Measurements from ENCODE around the gene FGR.

The FGR gene

GRCh38 chr1:27564710-27565649, 70.0 kb downstream of the FGR start:
- no peak for DNase-seq

DNA sequence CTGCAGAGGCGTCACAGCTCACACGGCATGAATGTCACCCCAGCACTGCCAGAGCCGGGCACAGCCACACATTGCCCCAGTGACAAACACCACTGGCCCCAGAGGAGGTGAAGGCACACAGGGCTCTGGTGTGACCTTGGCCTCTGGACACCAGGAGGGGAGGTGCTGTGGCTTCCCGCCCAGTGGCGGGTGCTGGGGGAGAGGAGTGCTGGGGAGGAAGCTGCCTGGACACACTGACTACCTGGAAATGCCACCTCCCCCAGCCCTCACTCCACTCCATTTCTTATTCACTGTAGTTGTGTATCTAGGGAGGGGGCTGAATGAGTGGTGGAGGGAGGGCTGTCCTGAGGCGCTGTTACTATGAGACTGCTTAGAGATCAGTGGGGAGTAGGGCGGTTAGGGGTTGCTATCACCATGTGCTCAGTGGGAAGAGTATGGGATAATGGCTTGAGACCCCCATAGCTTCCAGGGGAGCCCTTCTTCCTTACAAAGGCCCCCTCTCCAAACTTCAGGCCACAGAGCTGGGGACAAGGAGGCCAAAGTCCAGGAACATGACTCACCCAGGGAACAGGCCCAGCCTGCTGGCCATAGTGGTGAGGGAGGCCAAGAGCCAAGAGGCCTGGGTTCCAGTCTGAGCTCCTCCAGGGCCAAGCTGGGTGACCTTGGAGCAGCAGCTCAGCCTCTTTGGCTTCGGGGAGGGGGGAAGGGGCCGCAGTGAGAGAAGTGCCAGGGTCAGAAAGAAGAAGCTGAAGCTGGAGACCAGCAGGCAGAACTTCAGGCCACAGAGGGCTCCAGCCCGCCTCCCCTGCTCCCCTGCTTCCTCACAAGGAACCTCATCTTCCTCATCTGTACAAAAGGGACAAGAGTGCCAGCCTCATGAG, 71.2 kb downstream of the FGR start:
- peak; percentile 87 for DNase-seq

DNA sequence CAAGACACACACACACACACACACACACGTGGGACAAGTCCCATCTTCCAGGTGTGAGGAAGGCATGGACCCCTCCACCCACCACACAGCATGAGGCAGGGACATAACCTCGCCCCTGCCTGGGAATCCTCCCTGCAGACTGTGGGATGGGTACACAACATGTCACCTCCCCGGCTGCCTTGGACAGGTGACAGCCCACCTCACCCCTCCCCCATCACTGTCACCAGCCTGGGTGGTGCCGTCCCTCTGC, 71.7 kb downstream of the FGR start:
- DNase-seq: no peak

- no peak for DNase-seq
Observed at GRCh38 chr1:27562534-27563340, 72.2 kb downstream of the FGR start.

All from DMS53 (cell line).